HepG2 (cell line): ENCODE results near the gene TTLL10.

Source experiments
- FOXO1 ChIP-seq: sonication (generic); formaldehyde crosslinking; IDR thresholded peaks from 2 replicates; pipeline ENCODE4 v1.4.0; 2020; ENCODE audit warnings: missing genetic modification reagents
- HNF4A ChIP-seq: sonication (generic); formaldehyde crosslinking; IDR thresholded peaks from 2 replicates; pipeline ENCODE4 v1.4.0; 2020; ENCODE audit warnings: missing genetic modification reagents
- MEIS2 ChIP-seq: sonication (generic); formaldehyde crosslinking; IDR thresholded peaks from 2 replicates; pipeline ENCODE4 v1.9.0; 2021; ENCODE audit warnings: mild to moderate bottlenecking, missing genetic modification reagents
- NR3C1 ChIP-seq: sonication (generic); formaldehyde crosslinking; IDR thresholded peaks from 2 replicates; pipeline ENCODE4 v1.4.0; 2020; ENCODE audit warnings: missing genetic modification reagents
- POLR2A ChIP-seq, 2 experiments: IDR thresholded peaks; 2 replicates each; pipeline ENCODE4 v1.6.1; 2011; ENCODE audit warnings: low read depth in 2 of 2, low read length in 2 of 2, mild to moderate bottlenecking in 1 of 2, moderate library complexity in 1 of 2; ENCODE audit not compliant: insufficient read depth in 1 of 2
- RERE ChIP-seq: IDR thresholded peaks from 2 replicates; pipeline ENCODE4 v1.6.1; 2016; ENCODE audit warnings: low read depth, missing genetic modification reagents, missing compliant biosample characterization
- ZBTB4 ChIP-seq: sonication (generic); formaldehyde crosslinking; IDR thresholded peaks from 2 replicates; pipeline ENCODE4 v1.4.0; 2020; ENCODE audit warnings: missing genetic modification reagents, mild to moderate bottlenecking, borderline replicate concordance
- ZNF382 ChIP-seq: sonication (generic); formaldehyde crosslinking; IDR thresholded peaks from 2 replicates; pipeline ENCODE4 v1.5.0; 2020; ENCODE audit warnings: missing genetic modification reagents, mild to moderate bottlenecking, borderline replicate concordance
- ZNF530 ChIP-seq: sonication (generic); formaldehyde crosslinking; IDR thresholded peaks from 2 replicates; pipeline ENCODE4 v1.5.0; 2020; ENCODE audit warnings: low read depth, mild to moderate bottlenecking, missing genetic modification reagents
- TF ChIP-seq, protein P1 (sequence below), 2 experiments: sonication (generic) in 1 of 2; formaldehyde crosslinking in 1 of 2; IDR thresholded peaks; 2 replicates each; pipeline versions ENCODE4 v1.4.0 to v1.6.1; 2016 to 2020; ENCODE audit warnings: borderline replicate concordance in 1 of 2, low read depth in 1 of 2, mild to moderate bottlenecking in 1 of 2, missing genetic modification reagents in 1 of 2
- TF ChIP-seq, protein P2 (sequence below): sonication (generic); formaldehyde crosslinking; IDR thresholded peaks from 2 replicates; pipeline ENCODE4 v1.4.0; 2020; ENCODE audit warnings: mild to moderate bottlenecking, missing genetic modification reagents, borderline replicate concordance

DNA sequence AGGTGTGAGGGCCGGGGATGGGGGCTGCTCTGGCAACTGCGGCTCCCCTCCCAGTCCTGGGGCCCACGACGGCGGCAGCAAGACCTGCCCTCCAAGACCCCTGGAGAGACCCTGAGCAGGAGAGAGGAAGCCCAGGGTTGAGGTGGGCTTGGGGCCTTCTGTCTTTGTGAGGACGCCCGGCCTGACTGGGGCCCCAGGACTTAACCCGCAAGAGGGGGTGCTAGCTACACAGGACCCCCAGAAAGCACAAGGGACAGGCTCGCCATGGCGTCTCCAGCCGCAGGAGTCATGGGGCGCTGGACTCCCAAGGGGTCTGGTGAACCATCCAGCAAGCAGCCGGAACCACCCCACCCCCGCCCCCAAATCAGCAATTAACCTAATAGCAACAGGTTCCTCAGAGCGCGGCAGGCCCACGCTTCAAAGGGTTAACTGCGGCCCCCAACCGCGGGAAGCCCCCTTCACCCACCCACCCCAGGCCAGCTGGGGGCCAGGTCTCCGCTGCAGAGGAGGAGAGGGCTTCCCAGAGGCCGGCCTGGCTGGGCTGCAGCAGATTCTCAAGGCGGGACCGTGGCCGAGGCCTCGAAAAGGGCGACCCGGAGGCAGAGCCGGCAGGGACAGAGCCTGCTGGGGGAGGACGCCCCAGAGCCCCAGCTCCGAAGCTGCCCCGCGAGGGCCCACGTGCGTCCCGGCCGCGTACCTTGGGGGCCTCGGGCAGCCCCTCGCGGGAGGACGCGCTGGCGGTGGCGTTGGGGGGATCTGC is 72.3 kb downstream of the TTLL10 start:
- no peak for TF ChIP-seq HNF4A (CRISPR knock-in tag)
- no peak for TF ChIP-seq MEIS2
- no peak for TF ChIP-seq ZNF530 (CRISPR knock-in tag)
- TF ChIP-seq RERE (CRISPR knock-in tag): no peak
- TF ChIP-seq, protein P1, sequence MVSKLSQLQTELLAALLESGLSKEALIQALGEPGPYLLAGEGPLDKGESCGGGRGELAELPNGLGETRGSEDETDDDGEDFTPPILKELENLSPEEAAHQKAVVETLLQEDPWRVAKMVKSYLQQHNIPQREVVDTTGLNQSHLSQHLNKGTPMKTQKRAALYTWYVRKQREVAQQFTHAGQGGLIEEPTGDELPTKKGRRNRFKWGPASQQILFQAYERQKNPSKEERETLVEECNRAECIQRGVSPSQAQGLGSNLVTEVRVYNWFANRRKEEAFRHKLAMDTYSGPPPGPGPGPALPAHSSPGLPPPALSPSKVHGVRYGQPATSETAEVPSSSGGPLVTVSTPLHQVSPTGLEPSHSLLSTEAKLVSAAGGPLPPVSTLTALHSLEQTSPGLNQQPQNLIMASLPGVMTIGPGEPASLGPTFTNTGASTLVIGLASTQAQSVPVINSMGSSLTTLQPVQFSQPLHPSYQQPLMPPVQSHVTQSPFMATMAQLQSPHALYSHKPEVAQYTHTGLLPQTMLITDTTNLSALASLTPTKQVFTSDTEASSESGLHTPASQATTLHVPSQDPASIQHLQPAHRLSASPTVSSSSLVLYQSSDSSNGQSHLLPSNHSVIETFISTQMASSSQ (IDR thresholded peaks at IDR 0.05; ENCODE audit: low read depth): no peak
- TF ChIP-seq, protein P1 (CRISPR knock-in tag; IDR thresholded peaks at IDR 0.05; ENCODE audit: borderline replicate concordance): no peak
- TF ChIP-seq FOXO1: no peak
- TF ChIP-seq NR3C1: no peak
- no peak for TF ChIP-seq POLR2A (IDR thresholded peaks at IDR 0.05; ENCODE audit: insufficient read depth in 1 of 2, low read depth in 2 of 2, low read length in 2 of 2)
- no peak for TF ChIP-seq ZBTB4 (CRISPR knock-in tag)
- TF ChIP-seq, protein P2, sequence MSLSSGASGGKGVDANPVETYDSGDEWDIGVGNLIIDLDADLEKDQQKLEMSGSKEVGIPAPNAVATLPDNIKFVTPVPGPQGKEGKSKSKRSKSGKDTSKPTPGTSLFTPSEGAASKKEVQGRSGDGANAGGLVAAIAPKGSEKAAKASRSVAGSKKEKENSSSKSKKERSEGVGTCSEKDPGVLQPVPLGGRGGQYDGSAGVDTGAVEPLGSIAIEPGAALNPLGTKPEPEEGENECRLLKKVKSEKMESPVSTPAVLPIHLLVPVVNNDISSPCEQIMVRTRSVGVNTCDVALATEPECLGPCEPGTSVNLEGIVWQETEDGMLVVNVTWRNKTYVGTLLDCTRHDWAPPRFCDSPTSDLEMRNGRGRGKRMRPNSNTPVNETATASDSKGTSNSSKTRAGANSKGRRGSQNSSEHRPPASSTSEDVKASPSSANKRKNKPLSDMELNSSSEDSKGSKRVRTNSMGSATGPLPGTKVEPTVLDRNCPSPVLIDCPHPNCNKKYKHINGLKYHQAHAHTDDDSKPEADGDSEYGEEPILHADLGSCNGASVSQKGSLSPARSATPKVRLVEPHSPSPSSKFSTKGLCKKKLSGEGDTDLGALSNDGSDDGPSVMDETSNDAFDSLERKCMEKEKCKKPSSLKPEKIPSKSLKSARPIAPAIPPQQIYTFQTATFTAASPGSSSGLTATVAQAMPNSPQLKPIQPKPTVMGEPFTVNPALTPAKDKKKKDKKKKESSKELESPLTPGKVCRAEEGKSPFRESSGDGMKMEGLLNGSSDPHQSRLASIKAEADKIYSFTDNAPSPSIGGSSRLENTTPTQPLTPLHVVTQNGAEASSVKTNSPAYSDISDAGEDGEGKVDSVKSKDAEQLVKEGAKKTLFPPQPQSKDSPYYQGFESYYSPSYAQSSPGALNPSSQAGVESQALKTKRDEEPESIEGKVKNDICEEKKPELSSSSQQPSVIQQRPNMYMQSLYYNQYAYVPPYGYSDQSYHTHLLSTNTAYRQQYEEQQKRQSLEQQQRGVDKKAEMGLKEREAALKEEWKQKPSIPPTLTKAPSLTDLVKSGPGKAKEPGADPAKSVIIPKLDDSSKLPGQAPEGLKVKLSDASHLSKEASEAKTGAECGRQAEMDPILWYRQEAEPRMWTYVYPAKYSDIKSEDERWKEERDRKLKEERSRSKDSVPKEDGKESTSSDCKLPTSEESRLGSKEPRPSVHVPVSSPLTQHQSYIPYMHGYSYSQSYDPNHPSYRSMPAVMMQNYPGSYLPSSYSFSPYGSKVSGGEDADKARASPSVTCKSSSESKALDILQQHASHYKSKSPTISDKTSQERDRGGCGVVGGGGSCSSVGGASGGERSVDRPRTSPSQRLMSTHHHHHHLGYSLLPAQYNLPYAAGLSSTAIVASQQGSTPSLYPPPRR (CRISPR knock-in tag): no peak
- no peak for TF ChIP-seq ZNF382
